DND-41 (cell line): ENCODE measurements around the gene VSTM2B.

Experiments used
- ATAC-seq: fragments of 200-7000 bp; cut with Tn5 transposase; 3 replicates; pipeline ENCODE4 v1.9.1; 2021; ENCODE audit warnings: low read depth; ENCODE audit not compliant: insufficient read depth
- DNase-seq: peaks from one replicate; pipeline ENCODE4 v3.0.0-alpha.2; 2020
- H2AFZ ChIP-seq: 2 replicates; pipeline ENCODE4 v1.6.0; 2012; ENCODE audit warnings: low read depth, low read length
- H3K27ac ChIP-seq: 2 replicates; pipeline ENCODE4 v1.5.1; 2012; ENCODE audit warnings: low read length, inconsistent platforms
- H3K27me3 ChIP-seq: fragments of 200-600 bp; sonication (generic); 2 replicates; pipeline ENCODE4 v1.6.0; 2012; ENCODE audit warnings: low read length, mild to moderate bottlenecking, inconsistent platforms; ENCODE audit not compliant: insufficient read depth, poor library complexity
- H3K36me3 ChIP-seq: 2 replicates; pipeline ENCODE4 v1.5.1; 2012; ENCODE audit warnings: low read length, inconsistent platforms; ENCODE audit not compliant: insufficient read depth
- H3K4me1 ChIP-seq: 2 replicates; pipeline ENCODE4 v1.5.1; 2012; ENCODE audit warnings: mild to moderate bottlenecking, low read length; ENCODE audit not compliant: insufficient read depth
- H3K4me2 ChIP-seq: 2 replicates; pipeline ENCODE4 v1.6.0; 2012; ENCODE audit warnings: mild to moderate bottlenecking, moderate library complexity, low read length, inconsistent platforms; ENCODE audit not compliant: insufficient read depth
- H3K4me3 ChIP-seq, 2 experiments: fragments of 200-600 bp in 1 of 2; shearing (Covaris generic) in 1 of 2; 2 replicates each; pipeline ENCODE4 v1.5.1; 2012 to 2016; ENCODE audit warnings: inconsistent platforms in 2 of 2, low read length in 2 of 2, mild to moderate bottlenecking in 2 of 2, low read depth in 1 of 2, moderate library complexity in 1 of 2
- H3K79me2 ChIP-seq: 2 replicates; pipeline ENCODE4 v1.6.0; 2012; ENCODE audit warnings: low read length, inconsistent platforms; ENCODE audit not compliant: insufficient read depth
- H3K9ac ChIP-seq: 2 replicates; pipeline ENCODE4 v1.6.0; 2012; ENCODE audit warnings: low read depth, mild to moderate bottlenecking, inconsistent platforms, low read length, moderate library complexity
- H3K9me3 ChIP-seq: 2 replicates; pipeline ENCODE4 v1.5.1; 2012; ENCODE audit warnings: low read length, moderate library complexity, mild to moderate bottlenecking, inconsistent platforms; ENCODE audit not compliant: insufficient read depth, severe bottlenecking
- H4K20me1 ChIP-seq: 2 replicates; pipeline ENCODE4 v1.6.0; 2012; ENCODE audit warnings: low read length; ENCODE audit not compliant: insufficient read depth
- EZH2 ChIP-seq: IDR thresholded peaks from 3 replicates; pipeline ENCODE4 v1.6.1; 2012; ENCODE audit warnings: borderline replicate concordance, low read depth, mild to moderate bottlenecking, moderate library complexity, low read length, inconsistent platforms; ENCODE audit not compliant: severe bottlenecking
- TF ChIP-seq, protein P1 (sequence below): IDR thresholded peaks from 2 replicates; pipeline ENCODE4 v1.5.1; 2012; ENCODE audit warnings: borderline replicate concordance, low read length, moderate library complexity, mild to moderate bottlenecking; ENCODE audit not compliant: poor library complexity, severe bottlenecking; ENCODE audit errors: extremely low read depth

VSTM2B gene

DNA sequence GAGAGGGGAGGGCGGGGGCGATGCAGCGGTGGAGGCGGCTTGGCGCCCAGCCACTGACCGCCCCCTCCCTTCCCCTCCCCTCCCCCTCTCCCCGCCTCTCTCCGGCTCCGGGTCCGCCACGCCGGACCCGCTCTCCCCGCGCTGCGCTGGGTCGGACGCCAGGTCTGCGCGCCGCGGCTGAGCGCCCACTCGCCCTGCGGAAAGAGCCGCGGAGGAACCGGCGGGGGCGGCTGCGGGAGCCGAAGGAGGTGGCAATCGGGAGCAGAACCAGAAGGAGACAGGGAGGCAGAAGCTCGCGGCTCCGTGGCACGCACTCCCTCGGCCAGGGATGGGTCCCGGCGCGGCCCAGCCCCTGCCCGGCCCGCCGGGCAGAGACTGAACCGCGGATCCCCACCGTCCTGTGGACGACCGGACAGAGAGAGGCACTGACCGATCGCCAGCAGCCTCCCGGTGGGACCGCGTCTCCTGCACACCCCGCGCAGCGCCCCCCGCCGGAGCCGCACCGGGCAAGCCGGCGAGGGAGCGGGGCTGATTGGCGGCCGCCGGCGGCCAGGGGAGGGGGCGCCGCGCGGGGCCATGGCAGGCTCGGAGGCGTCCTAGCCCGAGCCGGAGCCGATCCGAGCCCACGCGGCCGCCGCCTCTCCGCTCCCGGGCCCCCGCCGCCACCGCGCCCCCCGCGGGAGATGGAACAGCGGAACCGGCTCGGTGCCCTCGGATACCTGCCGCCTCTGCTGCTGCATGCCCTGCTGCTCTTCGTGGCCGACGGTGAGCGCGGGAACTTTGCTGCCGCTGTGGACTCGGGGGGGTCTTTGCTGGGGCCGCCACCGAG lies at the start of gene VSTM2B:
TSS of gene VSTM2B (plus strand) at position 94 of the 829 bp plus-strand sequence. CDS start at position 684, 590 bp downstream.
- no peak for TF ChIP-seq EZH2
- TF ChIP-seq, protein P1, sequence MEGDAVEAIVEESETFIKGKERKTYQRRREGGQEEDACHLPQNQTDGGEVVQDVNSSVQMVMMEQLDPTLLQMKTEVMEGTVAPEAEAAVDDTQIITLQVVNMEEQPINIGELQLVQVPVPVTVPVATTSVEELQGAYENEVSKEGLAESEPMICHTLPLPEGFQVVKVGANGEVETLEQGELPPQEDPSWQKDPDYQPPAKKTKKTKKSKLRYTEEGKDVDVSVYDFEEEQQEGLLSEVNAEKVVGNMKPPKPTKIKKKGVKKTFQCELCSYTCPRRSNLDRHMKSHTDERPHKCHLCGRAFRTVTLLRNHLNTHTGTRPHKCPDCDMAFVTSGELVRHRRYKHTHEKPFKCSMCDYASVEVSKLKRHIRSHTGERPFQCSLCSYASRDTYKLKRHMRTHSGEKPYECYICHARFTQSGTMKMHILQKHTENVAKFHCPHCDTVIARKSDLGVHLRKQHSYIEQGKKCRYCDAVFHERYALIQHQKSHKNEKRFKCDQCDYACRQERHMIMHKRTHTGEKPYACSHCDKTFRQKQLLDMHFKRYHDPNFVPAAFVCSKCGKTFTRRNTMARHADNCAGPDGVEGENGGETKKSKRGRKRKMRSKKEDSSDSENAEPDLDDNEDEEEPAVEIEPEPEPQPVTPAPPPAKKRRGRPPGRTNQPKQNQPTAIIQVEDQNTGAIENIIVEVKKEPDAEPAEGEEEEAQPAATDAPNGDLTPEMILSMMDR, result no peak
- Histone ChIP-seq H2AFZ (no peak within 1 kb of the TSS), H3K4me3 (no peak within 1 kb of the TSS), H3K79me2 (no peaks in the 10 kb centered on the region), H3K4me2 (no peak within 1 kb of the TSS), H3K4me1 (no peaks in the 10 kb centered on the region), H4K20me1 (no peaks in the 10 kb centered on the region), H3K27me3 (no peaks in the 10 kb centered on the region), H3K27ac (no peak within 1 kb of the TSS), H3K9ac (no peak within 1 kb of the TSS), H3K9me3 (peaks cover 3% of the 10 kb centered on the region), H3K36me3 (no peaks in the 10 kb centered on the region)
- ATAC-seq (no peak), DNase-seq (no peak)

DNA sequence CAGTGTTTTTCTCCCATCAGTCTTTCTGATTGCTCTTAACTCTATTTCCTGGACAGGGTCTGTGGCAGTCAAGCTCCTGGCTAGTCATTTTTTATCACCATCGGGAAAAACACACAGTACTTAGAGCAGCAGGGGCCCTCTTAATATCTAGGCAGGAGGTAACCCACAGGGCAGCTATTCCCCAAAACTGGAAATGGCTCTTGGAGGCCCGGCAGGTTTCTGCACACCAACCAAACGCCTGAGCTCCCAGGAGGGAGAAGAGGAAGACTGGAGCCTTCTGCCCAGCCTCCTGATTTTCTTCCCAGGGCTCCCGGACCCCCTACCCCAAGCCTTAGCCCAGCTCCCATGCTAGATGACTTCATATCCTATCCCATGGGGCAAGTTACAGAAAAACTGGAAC lies 49.3 kb upstream of the VSTM2B start:
- Histone ChIP-seq H3K27ac (no peak overlapping the region), H3K4me1 (no peaks in the 10 kb centered on the region), H4K20me1 (no peaks in the 10 kb centered on the region), H3K9ac (no peak overlapping the region), H3K9me3 (peaks cover 14% of the 10 kb centered on the region), H2AFZ (no peak overlapping the region), H3K4me3 (no peak overlapping the region), H3K4me2 (no peak overlapping the region), H3K27me3 (no peaks in the 10 kb centered on the region), H3K79me2 (no peaks in the 10 kb centered on the region), H3K36me3 (no peaks in the 10 kb centered on the region)
- no peak for TF ChIP-seq EZH2
- TF ChIP-seq, protein P1, result no peak
- ATAC-seq (no peak), DNase-seq (no peak)

DNA sequence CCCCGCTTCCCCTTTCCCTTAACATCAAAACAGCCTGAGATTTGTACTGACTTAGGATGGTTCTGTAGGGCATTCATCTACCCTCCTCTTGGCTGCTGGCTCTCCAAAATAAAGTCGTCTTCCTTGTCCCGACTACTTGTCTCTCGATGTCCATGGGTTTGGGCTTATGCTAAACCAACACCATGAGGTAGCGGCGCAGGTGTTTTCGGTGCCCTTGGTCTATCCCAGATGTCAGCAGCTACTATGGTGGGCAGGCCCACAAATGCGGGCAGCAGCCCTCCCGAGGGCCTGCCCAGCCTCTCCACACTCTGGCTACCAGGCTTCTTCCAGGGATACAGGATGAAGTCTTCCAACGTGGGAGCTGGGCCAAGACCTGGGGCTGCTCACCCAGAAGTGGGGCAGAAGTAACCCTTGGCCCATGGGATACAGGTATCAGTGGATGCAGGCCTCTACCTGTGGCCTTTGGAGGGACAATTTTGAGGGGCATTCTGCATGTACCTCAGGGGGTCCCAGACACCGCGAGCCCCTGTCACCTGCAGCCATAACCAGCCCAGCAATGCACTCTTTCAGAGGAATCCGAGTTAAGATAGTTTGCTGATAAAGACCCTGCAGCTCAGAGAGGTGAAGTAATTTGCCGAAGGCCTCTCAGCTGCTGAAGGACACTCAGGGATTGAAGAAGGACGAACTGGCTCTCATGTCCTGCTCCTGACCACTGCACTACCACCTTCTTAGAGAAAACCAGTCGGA lies 47.8 kb upstream of the VSTM2B start:
- no peak for TF ChIP-seq EZH2
- TF ChIP-seq, protein P1, result no peak
- Histone ChIP-seq H3K27ac (no peak overlapping the region), H3K79me2 (no peaks in the 10 kb centered on the region), H4K20me1 (no peaks in the 10 kb centered on the region), H3K9me3 (peaks cover 14% of the 10 kb centered on the region), H3K27me3 (no peaks in the 10 kb centered on the region), H2AFZ (no peak overlapping the region), H3K4me1 (no peaks in the 10 kb centered on the region), H3K9ac (no peak overlapping the region), H3K4me2 (no peak overlapping the region), H3K4me3 (no peak overlapping the region), H3K36me3 (no peaks in the 10 kb centered on the region)
- ATAC-seq, result no peak
- no peak for DNase-seq
